Chondrocyte (in vitro differentiated cells): ENCODE measurements around the gene TMEM116. TPM values are rescaled to one million over a fixed set of nuclear protein-coding genes. Genes with fewer than 3 reads are reported as not detected.

Experiments
- DNase-seq: peaks from one replicate; pipeline ENCODE4 v3.0.0; 2021; ENCODE audit warnings: mixed read lengths, low spot score
- H3K27ac Mint-ChIP-seq: one replicate; pipeline ENCODE4 v1.8.0; 2021; ENCODE audit warnings: mild to moderate bottlenecking, moderate library complexity, mixed read lengths; ENCODE audit not compliant: unreplicated experiment
- H3K27me3 Mint-ChIP-seq: 2 replicates; pipeline ENCODE4 v1.8.0; 2021; ENCODE audit warnings: low read depth, mixed read lengths
- H3K36me3 Mint-ChIP-seq: 2 replicates; pipeline ENCODE4 v1.8.0; 2021; ENCODE audit warnings: low read depth, mixed read lengths
- H3K4me1 Mint-ChIP-seq: 2 replicates; pipeline ENCODE4 v1.8.0; 2021; ENCODE audit warnings: low read depth, mild to moderate bottlenecking, mixed read lengths
- H3K4me3 Mint-ChIP-seq: one replicate; pipeline ENCODE4 v1.8.0; 2021; ENCODE audit warnings: mild to moderate bottlenecking, moderate library complexity, mixed read lengths; ENCODE audit not compliant: unreplicated experiment
- H3K9me3 Mint-ChIP-seq: 2 replicates; pipeline ENCODE4 v1.8.0; 2021; ENCODE audit warnings: low read depth, mixed read lengths
- total RNA-seq: library from RNA; stranded (reverse); gene quantifications from 3 replicates; pipeline ENCODE4 v1.2.1, GENCODE V29; 2021
- TF ChIP-seq, protein P1 (sequence below): fragments of 200-600 bp; sonication (generic); IDR thresholded peaks from 2 replicates; pipeline ENCODE4 v1.5.0; 2021; ENCODE audit warnings: antibody characterized with exemption, mild to moderate bottlenecking, moderate library complexity

The TMEM116 gene
- total RNA-seq, 1 donor from 2014 or later = 8.4 TPM

DNA sequence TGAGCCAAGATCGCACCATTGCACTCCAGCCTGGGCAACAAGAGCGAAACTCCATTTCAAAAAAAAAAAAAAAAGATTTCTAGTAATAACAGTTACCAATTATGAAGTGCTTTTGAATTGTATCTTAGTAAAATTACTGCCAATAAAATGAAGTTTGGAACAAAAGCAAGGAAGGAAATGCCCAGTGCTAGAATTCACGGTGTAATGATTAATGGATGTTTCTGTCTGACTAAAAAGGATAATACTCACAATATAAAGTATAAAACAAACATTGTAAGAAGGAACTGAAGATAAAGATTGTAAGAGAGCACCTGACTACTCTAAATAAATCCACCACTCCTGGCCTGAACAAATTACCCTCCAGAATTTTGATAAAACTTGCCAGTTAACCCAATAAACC, 4.0 kb downstream of the TMEM116 start:
- DNase-seq = no peak
- Mint-ChIP-seq H3K4me1 (peaks cover 30% of the 10 kb centered on the region), H3K27ac (no peak overlapping the region), H3K4me3 (no peak overlapping the region), H3K27me3 (no peaks in the 10 kb centered on the region), H3K9me3 (no peaks in the 10 kb centered on the region), H3K36me3 (no peaks in the 10 kb centered on the region)
- TF ChIP-seq, protein P1, sequence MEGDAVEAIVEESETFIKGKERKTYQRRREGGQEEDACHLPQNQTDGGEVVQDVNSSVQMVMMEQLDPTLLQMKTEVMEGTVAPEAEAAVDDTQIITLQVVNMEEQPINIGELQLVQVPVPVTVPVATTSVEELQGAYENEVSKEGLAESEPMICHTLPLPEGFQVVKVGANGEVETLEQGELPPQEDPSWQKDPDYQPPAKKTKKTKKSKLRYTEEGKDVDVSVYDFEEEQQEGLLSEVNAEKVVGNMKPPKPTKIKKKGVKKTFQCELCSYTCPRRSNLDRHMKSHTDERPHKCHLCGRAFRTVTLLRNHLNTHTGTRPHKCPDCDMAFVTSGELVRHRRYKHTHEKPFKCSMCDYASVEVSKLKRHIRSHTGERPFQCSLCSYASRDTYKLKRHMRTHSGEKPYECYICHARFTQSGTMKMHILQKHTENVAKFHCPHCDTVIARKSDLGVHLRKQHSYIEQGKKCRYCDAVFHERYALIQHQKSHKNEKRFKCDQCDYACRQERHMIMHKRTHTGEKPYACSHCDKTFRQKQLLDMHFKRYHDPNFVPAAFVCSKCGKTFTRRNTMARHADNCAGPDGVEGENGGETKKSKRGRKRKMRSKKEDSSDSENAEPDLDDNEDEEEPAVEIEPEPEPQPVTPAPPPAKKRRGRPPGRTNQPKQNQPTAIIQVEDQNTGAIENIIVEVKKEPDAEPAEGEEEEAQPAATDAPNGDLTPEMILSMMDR = no peak

GRCh38 chr12:112007945-112008344, 5.0 kb downstream of the TMEM116 start:
- DNase-seq = no peak
- no peaks in the 10 kb centered on the region for H3K36me3 Mint-ChIP-seq
- peaks cover 30% of the 10 kb centered on the region for H3K4me1 Mint-ChIP-seq
- TF ChIP-seq, protein P1 = no peak
- H3K27me3 Mint-ChIP-seq = no peaks in the 10 kb centered on the region
- no peak overlapping the region for H3K4me3 Mint-ChIP-seq
- no peak overlapping the region for H3K27ac Mint-ChIP-seq
- H3K9me3 Mint-ChIP-seq = no peaks in the 10 kb centered on the region

DNA sequence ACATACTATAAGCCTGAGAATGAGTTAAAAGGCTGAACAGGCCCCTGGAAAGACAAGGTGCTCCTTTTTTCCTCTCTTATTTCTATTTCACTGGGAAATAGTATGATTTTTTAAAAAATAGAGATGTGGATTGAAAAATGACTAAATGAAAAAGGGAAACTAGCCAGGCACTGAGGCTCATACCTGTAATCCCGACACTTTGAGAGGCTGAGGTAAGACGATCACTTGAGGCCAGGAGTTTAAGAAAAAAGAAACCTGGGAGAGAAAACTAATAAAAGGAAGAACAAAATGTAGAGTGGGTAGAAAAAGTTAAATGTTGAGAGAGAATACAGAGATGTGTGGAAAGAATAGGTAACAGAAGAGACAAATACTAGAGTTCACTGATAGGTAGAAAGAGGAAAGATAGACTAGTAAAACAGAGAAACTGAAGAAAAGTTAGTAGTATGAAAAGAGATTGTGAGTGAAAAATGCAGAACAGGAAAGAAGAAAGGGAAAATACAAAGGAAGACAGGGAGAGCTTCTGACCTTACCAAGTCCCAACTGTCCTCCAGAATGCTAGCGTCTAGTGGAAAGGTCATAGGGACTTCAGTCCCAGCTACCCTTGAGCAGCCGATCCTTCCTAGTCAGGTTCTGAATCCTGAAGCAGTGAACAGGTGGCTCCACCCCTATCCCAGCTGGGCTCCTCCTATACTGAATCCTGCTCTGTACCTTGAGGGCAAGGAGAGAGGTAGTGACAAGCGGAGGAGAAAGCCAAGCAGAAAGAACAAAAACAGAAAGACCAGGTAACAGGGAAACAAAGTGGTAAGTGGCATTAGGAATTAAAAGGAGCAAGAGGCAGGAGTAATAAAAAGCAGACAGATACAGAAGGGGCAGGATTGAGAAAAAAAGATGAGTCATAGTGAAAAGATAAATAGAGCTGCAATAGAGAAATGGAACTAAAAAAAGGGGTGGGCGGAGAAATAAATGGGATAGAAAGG, 7.3 kb downstream of the TMEM116 start:
- no peaks in the 10 kb centered on the region for H3K36me3 Mint-ChIP-seq
- H3K27ac Mint-ChIP-seq = peak overlapping the region; percentile 79
- H3K9me3 Mint-ChIP-seq = no peaks in the 10 kb centered on the region
- peaks cover 21% of the 10 kb centered on the region for H3K4me1 Mint-ChIP-seq
- TF ChIP-seq, protein P1 = no peak
- H3K27me3 Mint-ChIP-seq = no peaks in the 10 kb centered on the region
- no peak overlapping the region for H3K4me3 Mint-ChIP-seq
- no peak for DNase-seq

- H3K4me1 Mint-ChIP-seq = peaks cover 21% of the 10 kb centered on the region
- TF ChIP-seq, protein P1 = no peak
- H3K27ac Mint-ChIP-seq = no peak overlapping the region
- H3K27me3 Mint-ChIP-seq = no peaks in the 10 kb centered on the region
- no peaks in the 10 kb centered on the region for H3K9me3 Mint-ChIP-seq
- no peak for DNase-seq
- H3K36me3 Mint-ChIP-seq = no peaks in the 10 kb centered on the region
- no peak overlapping the region for H3K4me3 Mint-ChIP-seq
Measured at GRCh38 chr12:112004041-112004440, 8.9 kb downstream of the TMEM116 start.

DNA sequence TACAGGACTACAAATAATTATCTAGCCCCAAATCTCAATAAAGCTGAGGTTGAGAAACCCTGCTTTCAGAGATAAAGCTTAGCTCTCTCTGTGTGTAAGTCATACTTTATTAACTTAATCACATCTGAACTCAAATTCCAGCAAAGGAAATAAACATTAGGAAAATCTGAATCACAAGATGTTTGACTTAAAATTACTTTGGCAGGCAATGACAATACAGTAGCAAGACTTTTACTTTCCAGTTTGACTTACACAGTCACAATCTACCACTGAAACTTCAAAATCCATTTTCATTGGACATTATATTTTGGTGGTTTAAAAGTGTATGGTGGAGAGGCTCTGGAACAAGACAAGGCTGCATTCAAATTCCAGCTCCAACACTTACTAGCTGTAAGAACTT, 11.4 kb downstream of the TMEM116 start:
- H3K4me1 Mint-ChIP-seq = peaks cover 20% of the 10 kb centered on the region
- H3K27ac Mint-ChIP-seq = no peak overlapping the region
- H3K27me3 Mint-ChIP-seq = no peaks in the 10 kb centered on the region
- H3K36me3 Mint-ChIP-seq = no peaks in the 10 kb centered on the region
- no peaks in the 10 kb centered on the region for H3K9me3 Mint-ChIP-seq
- TF ChIP-seq, protein P1 = no peak
- no peak for DNase-seq
- no peak overlapping the region for H3K4me3 Mint-ChIP-seq
